Choroid plexus epithelial cell (primary cell): ENCODE measurements around the gene NPHS1.

ENCODE experiments used
- DNase-seq: peaks from one replicate; pipeline ENCODE4 v3.0.0-alpha.2; 2010; ENCODE audit warnings: low read depth
- H3K4me3 ChIP-seq: 2 replicates; pipeline ENCODE4 v1.5.1; 2011; ENCODE audit warnings: low read depth, mild to moderate bottlenecking, control low read depth, low read length, moderate library complexity
- CTCF ChIP-seq: conservative IDR thresholded peaks from 2 replicates; pipeline ENCODE4 v1.5.1; 2011; ENCODE audit warnings: low read depth, mild to moderate bottlenecking, control low read depth, inconsistent platforms, low read length, moderate library complexity

The NPHS1 gene

GRCh38 chr19:35792888-35793287 is 59.4 kb downstream of the NPHS1 start:
- no peak overlapping the region for H3K4me3 ChIP-seq
- no peak for TF ChIP-seq CTCF
- no peak for DNase-seq

GRCh38 chr19:35792312-35792711 is 60.0 kb downstream of the NPHS1 start:
- TF ChIP-seq CTCF = no peak
- no peak for DNase-seq
- H3K4me3 ChIP-seq = no peak overlapping the region

GRCh38 chr19:35791814-35792279 is 60.5 kb downstream of the NPHS1 start:
- no peak for TF ChIP-seq CTCF
- DNase-seq = no peak
- no peak overlapping the region for H3K4me3 ChIP-seq

GRCh38 chr19:35790981-35791813 is 61.1 kb downstream of the NPHS1 start:
- peak; percentile 21 for TF ChIP-seq CTCF
- no peak overlapping the region for H3K4me3 ChIP-seq
- no peak for DNase-seq

- TF ChIP-seq CTCF = no peak
- DNase-seq = no peak
- no peak overlapping the region for H3K4me3 ChIP-seq
Measured at GRCh38 chr19:35789978-35790944, 62.0 kb downstream of the NPHS1 start.

- H3K4me3 ChIP-seq = no peak overlapping the region
- TF ChIP-seq CTCF = no peak
- no peak for DNase-seq
Measured at GRCh38 chr19:35789195-35789977, 62.9 kb downstream of the NPHS1 start.
